ENCODE measurements around the gene FBXL7.

Gene FBXL7

GRCh38 chr5:15904899-15905830 is 405.2 kb downstream of the FBXL7 start:
- DNase-seq = no peak

GRCh38 chr5:15914638-15915037 is 414.7 kb downstream of the FBXL7 start:
- no peak for DNase-seq

- no peak for DNase-seq
These were observed 426.6 kb downstream of the FBXL7 start for GRCh38 chr5:15926586-15926985.

- DNase-seq = no peak
These were observed 427.9 kb downstream of the FBXL7 start for GRCh38 chr5:15927710-15928380.

- DNase-seq = no peak
These were observed 429.8 kb downstream of the FBXL7 start for GRCh38 chr5:15929611-15930263.

- no peak for DNase-seq
These were observed 432.1 kb downstream of the FBXL7 start for GRCh38 chr5:15932066-15932465.

GRCh38 chr5:15933259-15934207 is 433.6 kb downstream of the FBXL7 start:
- no peak for DNase-seq

GRCh38 chr5:15936505-15937245 is 436.7 kb downstream of the FBXL7 start:
- DNase-seq = no peak

GRCh38 chr5:15937708-15938107 is 437.7 kb downstream of the FBXL7 start:
- no peak for DNase-seq

- DNase-seq = no peak
These were observed 438.2 kb downstream of the FBXL7 start for GRCh38 chr5:15938186-15938585.

GRCh38 chr5:15938961-15939360 is 439.0 kb downstream of the FBXL7 start:
- DNase-seq = no peak

- no peak for DNase-seq
These were observed 440.9 kb downstream of the FBXL7 start for GRCh38 chr5:15940905-15941304.

GRCh38 chr5:15943487-15943886 is 443.5 kb downstream of the FBXL7 start:
- no peak for DNase-seq

GRCh38 chr5:15946026-15946425 is 446.0 kb downstream of the FBXL7 start:
- no peak for DNase-seq

GRCh38 chr5:15948190-15948589 is 448.2 kb downstream of the FBXL7 start:
- no peak for DNase-seq

- DNase-seq = no peak
These were observed 451.1 kb downstream of the FBXL7 start for GRCh38 chr5:15951126-15951525.

GRCh38 chr5:15951550-15951949 is 451.6 kb downstream of the FBXL7 start:
- no peak for DNase-seq

- DNase-seq = no peak
These were observed 456.6 kb downstream of the FBXL7 start for GRCh38 chr5:15956622-15957021.

- DNase-seq = no peak
These were observed 457.1 kb downstream of the FBXL7 start for GRCh38 chr5:15957124-15957523.

- no peak for DNase-seq
These were observed 459.6 kb downstream of the FBXL7 start for GRCh38 chr5:15959370-15960164.

Data from stimulated activated CD4-positive, alpha-beta T cell treated with anti-CD3 and anti-CD28 coated beads, Interleukin-15, amount 100 ng/mL, for 24 hours (primary cell).